K562 (cell line): ENCODE data around the gene TNFAIP3. TPM values are rescaled to one million over a fixed set of nuclear protein-coding genes. Genes with fewer than 3 reads are reported as not detected.

Experiments
- CHD2 ChIP-seq: IDR thresholded peaks from 2 replicates; pipeline ENCODE4 v1.6.1; 2011; ENCODE audit warnings: low read depth, low read length
- CREB3 ChIP-seq: fragments of 450-650 bp; conservative IDR thresholded peaks from 2 replicates; pipeline ENCODE4 v1.6.1; 2016; ENCODE audit warnings: missing genetic modification characterization, low read depth, mild to moderate bottlenecking, missing compliant biosample characterization, moderate library complexity
- ESRRB ChIP-seq: fragments of 250-450 bp; sonication (Bioruptor Pico); IDR thresholded peaks from 2 replicates; pipeline ENCODE4 v1.5.0; 2020; ENCODE audit warnings: mild to moderate bottlenecking, moderate library complexity, borderline replicate concordance
- ILK ChIP-seq: fragments of 450-650 bp; IDR thresholded peaks from 2 replicates; pipeline ENCODE4 v1.6.1; 2016; ENCODE audit warnings: missing genetic modification characterization, low read depth, mild to moderate bottlenecking, missing compliant biosample characterization, moderate library complexity, borderline replicate concordance
- MBD2 ChIP-seq: sonication (generic); IDR thresholded peaks from 2 replicates; pipeline ENCODE4 v1.6.1; 2016; ENCODE audit warnings: low read depth, borderline replicate concordance
- MEF2D ChIP-seq: conservative IDR thresholded peaks from 2 replicates; pipeline ENCODE4 v1.6.1; 2016; ENCODE audit warnings: low read depth, missing genetic modification characterization, missing compliant biosample characterization
- MITF ChIP-seq: IDR thresholded peaks from 2 replicates; pipeline ENCODE4 v1.6.1; 2014; ENCODE audit warnings: antibody characterized with exemption
- NFRKB ChIP-seq: fragments of 450-650 bp; IDR thresholded peaks from 2 replicates; pipeline ENCODE4 v1.6.1; 2016; ENCODE audit warnings: low read depth
- RAD21 ChIP-seq, 2 experiments: fragments of 250-450 bp in 1 of 2; fragments of 450-650 bp in 1 of 2; sonication (Bioruptor Pico) in 1 of 2; formaldehyde crosslinking in 1 of 2; IDR thresholded peaks in 1 of 2; conservative IDR thresholded peaks in 1 of 2; 2 replicates each; pipeline versions ENCODE4 v1.4.0 to v1.8.0; 2020 to 2022; ENCODE audit warnings: mild to moderate bottlenecking in 2 of 2, moderate library complexity in 1 of 2
- RB1 ChIP-seq: fragments of 450-650 bp; IDR thresholded peaks from 2 replicates; pipeline ENCODE4 v1.6.1; 2017; ENCODE audit warnings: low read depth, mild to moderate bottlenecking
- SMAD3 ChIP-seq: fragments of 450-650 bp; formaldehyde crosslinking; conservative IDR thresholded peaks from 2 replicates; pipeline ENCODE4 v1.4.0; 2020; ENCODE audit warnings: mild to moderate bottlenecking
- SNAPC5 ChIP-seq: fragments of 250-450 bp; sonication (Bioruptor Pico); IDR thresholded peaks from 2 replicates; pipeline ENCODE4 v1.8.0; 2021; ENCODE audit warnings: moderate library complexity, mild to moderate bottlenecking, inconsistent platforms
- SRSF7 ChIP-seq: fragments of 200-400 bp; formaldehyde crosslinking; optimal IDR thresholded peaks from 2 replicates; pipeline ENCODE3; 2017; ENCODE audit warnings: mild to moderate bottlenecking, low read depth, low read length
- TBL1XR1 ChIP-seq, 2 experiments: IDR thresholded peaks; 2 replicates each; pipeline ENCODE4 v1.6.1; 2012; ENCODE audit warnings: improper control_type of control experiment in 2 of 2, low read length in 2 of 2, mild to moderate bottlenecking in 1 of 2
- TCF7L2 ChIP-seq: fragments of 150-350 bp; IDR thresholded peaks from 2 replicates; pipeline ENCODE4 v1.6.1; 2016; ENCODE audit warnings: low read depth, mild to moderate bottlenecking, low read length, moderate library complexity
- TOE1 ChIP-seq, 2 experiments: fragments of 450-650 bp in 1 of 2; sonication (generic) in 1 of 2; formaldehyde crosslinking in 1 of 2; IDR thresholded peaks; 2 replicates each; pipeline versions ENCODE4 v1.7.1 to v1.8.0; 2016 to 2022; ENCODE audit warnings: borderline replicate concordance in 2 of 2, mild to moderate bottlenecking in 2 of 2, antibody characterized with exemption in 1 of 2, inconsistent platforms in 1 of 2, low read depth in 1 of 2, missing genetic modification reagents in 1 of 2, moderate library complexity in 1 of 2
- XRCC3 ChIP-seq: fragments of 450-650 bp; IDR thresholded peaks from 2 replicates; pipeline ENCODE4 v1.6.1; 2017; ENCODE audit warnings: mild to moderate bottlenecking, moderate library complexity
- ZBTB5 ChIP-seq: fragments of 450-650 bp; IDR thresholded peaks from 2 replicates; pipeline ENCODE4 v1.6.1; 2017; ENCODE audit warnings: antibody characterized with exemption
- ZNF280B ChIP-seq: fragments of 250-450 bp; sonication (Bioruptor Pico); IDR thresholded peaks from 2 replicates; pipeline ENCODE4 v1.5.1; 2021; ENCODE audit warnings: mild to moderate bottlenecking
- ZNF395 ChIP-seq: fragments of 200-800 bp; sonication (Bioruptor generic); IDR thresholded peaks from 2 replicates; pipeline ENCODE4 v1.6.1; 2017; ENCODE audit warnings: missing genetic modification characterization, missing compliant biosample characterization
- ZNF780A ChIP-seq: fragments of 250-450 bp; sonication (Bioruptor Pico); IDR thresholded peaks from 2 replicates; pipeline ENCODE4 v1.5.0; 2021; ENCODE audit warnings: mild to moderate bottlenecking
- polyA plus RNA-seq, 8 experiments: library from polyadenylated mRNA; depleted of rRNA in 4 of 8; stranded (reverse) in 5 of 8; unstranded in 3 of 8; fragments of >200 nt; fragmentation: Nextera tagmentation in 2 of 8; fragmentation: Illumina TruSeq in 1 of 8; extraction: Ambion mirVana in 2 of 8; extraction: Trizol in 1 of 8; gene quantifications; 2 replicates each; pipeline versions ENCODE4 v1.2.1 to v1.2.3, GENCODE V29; 2011 to 2014; ENCODE audit warnings: inconsistent platforms in 1 of 8, missing spikeins in 1 of 8
- total RNA-seq, 7 experiments: library from RNA; depleted of rRNA in 6 of 7; stranded (reverse); fragments of >200 nt in 6 of 7; fragmentation: Illumina TruSeq in 2 of 7; extraction: Trizol in 2 of 7; gene quantifications; 2 replicates each; pipeline versions ENCODE4 v1.2.1 to v1.2.3, GENCODE V29; 2011 to 2021; ENCODE audit warnings: low replicate concordance in 1 of 7

Gene TNFAIP3
- total and polyA plus RNA-seq, 9 of the 15 experiments (the other 6 are each of a cell fraction or from before 2014, with no cell fraction given) = 0.79 to 17.0 (median 6.4) TPM

- no peak for TF ChIP-seq ZNF280B
- TF ChIP-seq SRSF7 = no peak
- peak in 1 of 2 experiments; percentile 85; a peak in 2 of 4 replicates for TF ChIP-seq TBL1XR1 (IDR thresholded peaks at IDR 0.05; ENCODE audit: low read length in 2 of 2)
- no peak for TF ChIP-seq ZBTB5
- no peak for TF ChIP-seq CHD2
- TF ChIP-seq MBD2 = no peak; the same call in 1 of the 2 replicates
- no peak for TF ChIP-seq TCF7L2
- peak; percentile 73; the same call in 1 of the 2 replicates for TF ChIP-seq ZNF395
- TF ChIP-seq RAD21 (CRISPR knock-in tag; conservative IDR thresholded peaks at IDR 0.05 in 1 of 2, IDR thresholded peaks at IDR 0.05 in 1 of 2) = peak in 1 of 2 experiments; percentile 19; a peak in 3 of 4 replicates
- TF ChIP-seq ESRRB (CRISPR knock-in tag) = no peak
- TF ChIP-seq ZNF780A (CRISPR knock-in tag) = no peak
- TF ChIP-seq SNAPC5 = no peak
- TF ChIP-seq MEF2D (tag) = no peak; the same call in 1 of the 2 replicates
- TF ChIP-seq XRCC3 = no peak
- no peak; the same call in 1 of the 2 replicates for TF ChIP-seq RB1
- peak; percentile 93 for TF ChIP-seq SMAD3 (CRISPR knock-in tag)
- no peak for TF ChIP-seq MITF
- 0 out of 2 replicates have a peak, but pooled peaks have one; percentile 58 for TF ChIP-seq CREB3 (tag)
- TF ChIP-seq TOE1 (IDR thresholded peaks at IDR 0.05; ENCODE audit: borderline replicate concordance) = peak; percentile 64; the same call in 1 of the 2 replicates
- TF ChIP-seq TOE1 (CRISPR knock-in tag; IDR thresholded peaks at IDR 0.05; ENCODE audit: borderline replicate concordance, low read depth) = no peak
- peak; percentile 72 for TF ChIP-seq NFRKB
- no peak for TF ChIP-seq ILK (tag)
Observed at GRCh38 chr6:137910424-137910834, 43.4 kb downstream of the TNFAIP3 start (continued).
